Measurements from ENCODE around the gene UGT1A4. TPM values are rescaled to one million over a fixed set of nuclear protein-coding genes. Genes with fewer than 3 reads are reported as not detected.

UGT1A4 gene
- total RNA-seq, 1 experiment from 2014 or later, result 0.12 TPM

GRCh38 chr2:233775414-233775813, 56.9 kb downstream of the UGT1A4 start:
- H3K9me3 ChIP-seq (ENCODE audit: control insufficient read depth in 1 of 2, insufficient read depth in 1 of 2, low read depth in 1 of 2, low read length in 2 of 2), result no peaks in the 10 kb centered on the region
- CTCF ChIA-PET, result no interaction called here
- H3K36me3 ChIP-seq (ENCODE audit: control insufficient read depth in 1 of 2, insufficient read depth in 2 of 2, low read length in 2 of 2), result no peaks in the 10 kb centered on the region
- H3K4me3 ChIP-seq (replicated peaks in 1 of 2; ENCODE audit: low read depth in 1 of 2, low read length in 2 of 2), result no peak overlapping the region
- DNase-seq (ENCODE audit: low read depth, low spot score), result no peak
- no peak for TF ChIP-seq REST (IDR thresholded peaks at IDR 0.05; ENCODE audit: low read depth)
- TF ChIP-seq EGR1 (IDR thresholded peaks at IDR 0.05; ENCODE audit: low read depth), result no peak
- RAD21 ChIA-PET (ENCODE audit: low non-redundant PET in 1 of 2, low total read pairs in 2 of 2, uncharacterized antibody in 2 of 2, unreplicated experiment in 2 of 2), result no interaction called here
- BruUV-seq (replicated peaks), result no TSS peak
- intact Hi-C loops (cut with micrococcal nuclease), result no loop called here
- no peak for ATAC-seq
- no peaks in the 10 kb centered on the region for H3K79me2 ChIP-seq (ENCODE audit: insufficient read depth, low read length)
- no peaks in the 10 kb centered on the region for H3K9me2 ChIP-seq (ENCODE audit: insufficient read depth)
- POLR2A ChIA-PET, result no interaction called here
- H3K27ac ChIP-seq (ENCODE audit: low read depth, low read length), result no peak overlapping the region
- H3K9ac ChIP-seq (ENCODE audit: low read length), result no peak overlapping the region
- no peak overlapping the region for H3K4me2 ChIP-seq (ENCODE audit: low read length)
- H3K4me1 ChIP-seq (ENCODE audit: control insufficient read depth in 1 of 2, insufficient read depth in 2 of 2, low read length in 2 of 2), result no peaks in the 10 kb centered on the region
- H3K27me3 ChIP-seq (ENCODE audit: insufficient read depth, low read length), result no peaks in the 10 kb centered on the region
- no peak overlapping the region for H2AFZ ChIP-seq (ENCODE audit: low read depth, low read length, poor library complexity, severe bottlenecking)
- H4K20me1 ChIP-seq (ENCODE audit: insufficient read depth), result no peaks in the 10 kb centered on the region

- POLR2A ChIA-PET, result no interaction called here
- no peaks in the 10 kb centered on the region for H3K9me2 ChIP-seq (ENCODE audit: insufficient read depth)
- DNase-seq (ENCODE audit: low read depth, low spot score) (no peak), ATAC-seq (no peak)
- no peak within 1 kb of the TSS for H3K9ac ChIP-seq (ENCODE audit: low read length)
- H3K27me3 ChIP-seq (ENCODE audit: insufficient read depth, low read length), result no peaks in the 10 kb centered on the region
- no peaks in the 10 kb centered on the region for H3K79me2 ChIP-seq (ENCODE audit: insufficient read depth, low read length)
- no TSS peak for BruUV-seq (replicated peaks)
- H3K4me2 ChIP-seq (ENCODE audit: low read length), result no peak within 1 kb of the TSS
- CTCF ChIA-PET, result no interaction called here
- H3K4me1 ChIP-seq (ENCODE audit: control insufficient read depth in 1 of 2, insufficient read depth in 2 of 2, low read length in 2 of 2), result no peaks in the 10 kb centered on the region
- no peak within 1 kb of the TSS for H2AFZ ChIP-seq (ENCODE audit: low read depth, low read length, poor library complexity, severe bottlenecking)
- no peak within 1 kb of the TSS for H3K27ac ChIP-seq (ENCODE audit: low read depth, low read length)
- intact Hi-C loops (cut with micrococcal nuclease), result no loop called here
- H4K20me1 ChIP-seq (ENCODE audit: insufficient read depth), result no peaks in the 10 kb centered on the region
- H3K9me3 ChIP-seq (ENCODE audit: control insufficient read depth in 1 of 2, insufficient read depth in 1 of 2, low read depth in 1 of 2, low read length in 2 of 2), result no peaks in the 10 kb centered on the region
- TF ChIP-seq MAX (IDR thresholded peaks at IDR 0.05), result no peak
- no peak for TF ChIP-seq SP1 (IDR thresholded peaks at IDR 0.05; ENCODE audit: low read depth)
- no peak for TF ChIP-seq CEBPB (IDR thresholded peaks at IDR 0.05; ENCODE audit: low read depth)
- no peak for TF ChIP-seq SIN3A (IDR thresholded peaks at IDR 0.05; ENCODE audit: low read depth)
- no peak for TF ChIP-seq ZNF274 (IDR thresholded peaks at IDR 0.05; ENCODE audit: low read depth, low read length)
- H3K4me3 ChIP-seq (replicated peaks in 1 of 2; ENCODE audit: low read depth in 1 of 2, low read length in 2 of 2), result no peak within 1 kb of the TSS
- H3K36me3 ChIP-seq (ENCODE audit: control insufficient read depth in 1 of 2, insufficient read depth in 2 of 2, low read length in 2 of 2), result no peaks in the 10 kb centered on the region
- RAD21 ChIA-PET (ENCODE audit: low non-redundant PET in 1 of 2, low total read pairs in 2 of 2, uncharacterized antibody in 2 of 2, unreplicated experiment in 2 of 2), result no interaction called here
Measured at GRCh38 chr2:233778030-233778429, 59.5 kb downstream of the UGT1A4 start, which contains the start of gene MROH2A. Gene MROH2A, plus strand, starts transcription at chr2:233778330. Its CDS starts 1,029 bp downstream, at chr2:233779359.

Measured in HCT116 (cell line).